ENCODE measurements around the gene CLMP.

CLMP gene

GRCh38 chr11:123195188-123196059, at the start of gene CLMP:
CLMP (minus strand) TSS chr11:123195248; CDS start chr11:123194940, 308 bp downstream.
- no peak for DNase-seq (ENCODE audit: extremely low read depth in 1 of 2, low read depth in 1 of 2)

GRCh38 chr11:123241874-123242543, 47.0 kb upstream of the CLMP start:
- no peak for DNase-seq (ENCODE audit: extremely low read depth in 1 of 2, low read depth in 1 of 2)

GRCh38 chr11:123241294-123241693, 46.2 kb upstream of the CLMP start:
- DNase-seq (ENCODE audit: extremely low read depth in 1 of 2, low read depth in 1 of 2): no peak

- no peak for DNase-seq (ENCODE audit: extremely low read depth in 1 of 2, low read depth in 1 of 2)
These were observed 44.4 kb upstream of the CLMP start for GRCh38 chr11:123239191-123240150.

- DNase-seq (ENCODE audit: extremely low read depth in 1 of 2, low read depth in 1 of 2): no peak
These were observed 43.2 kb upstream of the CLMP start for GRCh38 chr11:123238297-123238696.

GRCh38 chr11:123236879-123237278, 41.8 kb upstream of the CLMP start:
- no peak for DNase-seq (ENCODE audit: extremely low read depth in 1 of 2, low read depth in 1 of 2)

GRCh38 chr11:123235656-123236261, 40.7 kb upstream of the CLMP start:
- no peak for DNase-seq (ENCODE audit: extremely low read depth in 1 of 2, low read depth in 1 of 2)

GRCh38 chr11:123235117-123235655, 40.1 kb upstream of the CLMP start:
- DNase-seq (ENCODE audit: extremely low read depth in 1 of 2, low read depth in 1 of 2): no peak

GRCh38 chr11:123233975-123234334, 38.9 kb upstream of the CLMP start:
- DNase-seq (ENCODE audit: extremely low read depth in 1 of 2, low read depth in 1 of 2): no peak

GRCh38 chr11:123233280-123233974, 38.4 kb upstream of the CLMP start:
- no peak for DNase-seq (ENCODE audit: extremely low read depth in 1 of 2, low read depth in 1 of 2)

- no peak for DNase-seq (ENCODE audit: extremely low read depth in 1 of 2, low read depth in 1 of 2)
These were observed 36.7 kb upstream of the CLMP start for GRCh38 chr11:123231777-123232176.

GRCh38 chr11:123231256-123231655, 36.2 kb upstream of the CLMP start:
- no peak for DNase-seq (ENCODE audit: extremely low read depth in 1 of 2, low read depth in 1 of 2)

GRCh38 chr11:123230346-123230745, 35.3 kb upstream of the CLMP start:
- no peak for DNase-seq (ENCODE audit: extremely low read depth in 1 of 2, low read depth in 1 of 2)

GRCh38 chr11:123228496-123229163, 33.6 kb upstream of the CLMP start:
- no peak for DNase-seq (ENCODE audit: extremely low read depth in 1 of 2, low read depth in 1 of 2)

GRCh38 chr11:123227763-123228495, 32.9 kb upstream of the CLMP start:
- no peak for DNase-seq (ENCODE audit: extremely low read depth in 1 of 2, low read depth in 1 of 2)

GRCh38 chr11:123221584-123221983, 26.5 kb upstream of the CLMP start:
- no peak for DNase-seq (ENCODE audit: extremely low read depth in 1 of 2, low read depth in 1 of 2)

- no peak for DNase-seq (ENCODE audit: extremely low read depth in 1 of 2, low read depth in 1 of 2)
These were observed 26.1 kb upstream of the CLMP start for GRCh38 chr11:123221096-123221561.

GRCh38 chr11:123219066-123219690, 24.1 kb upstream of the CLMP start:
- no peak for DNase-seq (ENCODE audit: extremely low read depth in 1 of 2, low read depth in 1 of 2)

All from activated CD8-positive, alpha-beta memory T cell treated with anti-CD3 and anti-CD28 coated beads for 1 hour (primary cell).